Spleen (tissue), 7 donors: ENCODE data around the gene TAF3.

ENCODE experiments used
- CTCF ChIP-seq, 11 experiments: fragments of 200-600 bp in 7 of 11; fragments of 450-650 bp in 4 of 11; sonication (generic) in 4 of 11; IDR thresholded peaks in 8 of 11; conservative IDR thresholded peaks in 3 of 11; 1 replicate in 7 of 11; 2 replicates in 4 of 11; pipeline versions ENCODE4 v1.4.0 to v1.8.0; 2016 to 2021; ENCODE audit warnings: antibody characterized with exemption in 11 of 11, inconsistent platforms in 4 of 11, mild to moderate bottlenecking in 1 of 11
- POLR2A ChIP-seq, 3 donors: fragments of 450-650 bp; IDR thresholded peaks; one replicate each; pipeline ENCODE4 v1.5.1; 2017; ENCODE audit warnings: antibody characterized with exemption in 3 of 3, mild to moderate bottlenecking in 1 of 3
- POLR2AphosphoS5 ChIP-seq, 3 donors: sonication (generic); formaldehyde crosslinking; IDR thresholded peaks; one replicate each; pipeline ENCODE4 v1.5.1; 2017; ENCODE audit warnings: antibody characterized with exemption in 3 of 3
- donor health status: DM: no; HTN: no; CAD: no; lungs with moderate emphysema.
- donor health status: DM: no; HTN: no; CAD: no.
- donor health status: DM: no; HTN: no; CAD: no.

- no peak for TF ChIP-seq CTCF (IDR thresholded peaks at IDR 0.05 in 8 of 11, conservative IDR thresholded peaks at IDR 0.05 in 3 of 11)
- no peak for TF ChIP-seq POLR2AphosphoS5 (IDR thresholded peaks at IDR 0.05)
- no peak for TF ChIP-seq POLR2A (IDR thresholded peaks at IDR 0.05)
These were observed 18.3 kb downstream of the TAF3 start for GRCh38 chr10:7836571-7836970.
